RWPE1 (cell line): ENCODE results near the gene CAMK2D.

Experiments
- CTCF ChIA-PET: fragments of 350-600 bp; sonication (Branson Sonifier 250); formaldehyde crosslinking; extraction: SDS; loops from one replicate; lab custom pipeline; 2021; lab: Yijun Ruan, JAX
- POLR2A ChIA-PET: fragments of 400-600 bp; formaldehyde crosslinking; extraction: SDS; loops from one replicate; lab custom pipeline; 2020; ENCODE audit warnings: antibody characterized with exemption; ENCODE audit not compliant: low non-redundant PET; lab: Yijun Ruan, JAX
- DNase-seq: peaks from one replicate; pipeline ENCODE4 v3.0.0; 2012; ENCODE audit warnings: low spot score
- H3K27ac ChIP-seq: fragments of 450-650 bp; 2 replicates; pipeline ENCODE4 v1.5.1; 2017
- CTCF ChIP-seq: fragments of 450-650 bp; conservative IDR thresholded peaks from 2 replicates; pipeline ENCODE4 v1.5.1; 2017; ENCODE audit warnings: low read depth, mild to moderate bottlenecking

The CAMK2D gene

DNA sequence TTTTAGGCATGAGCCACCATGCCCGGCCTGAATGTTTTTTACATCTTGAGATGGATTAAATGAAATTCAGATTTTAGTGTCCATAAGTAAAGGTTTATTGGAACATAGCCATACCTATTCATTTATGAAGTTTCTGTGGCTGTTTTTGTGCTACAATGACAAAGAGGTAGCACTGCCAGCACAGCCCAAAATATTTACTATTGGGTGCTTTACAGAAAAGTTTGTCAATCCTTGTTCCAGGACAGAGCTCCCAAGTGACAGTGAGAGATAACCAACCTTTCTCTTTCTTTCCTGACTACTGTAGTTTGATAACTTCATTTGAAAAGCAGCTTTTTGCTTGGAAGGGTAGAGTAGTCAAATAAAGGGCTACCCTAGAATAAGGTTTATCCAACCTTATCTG is 116.2 kb downstream of the CAMK2D start:
- H3K27ac ChIP-seq: no peak overlapping the region
- CTCF ChIA-PET: interaction anchor here (0.6 to 0.8 kb wide), 2 partner anchors 28 to 195 kb away, joined by 3 to 5 read pairs; no protein-coding TSS in a partner anchor
- DNase-seq: no peak
- POLR2A ChIA-PET: no interaction called here
- TF ChIP-seq CTCF: no peak

- ChIA-PET CTCF (interaction anchor here (0.6 to 0.8 kb wide), 2 partner anchors 28 to 194 kb away, joined by 3 to 5 read pairs; no protein-coding TSS in a partner anchor), POLR2A (no interaction called here)
- TF ChIP-seq CTCF: no peak
- no peak overlapping the region for H3K27ac ChIP-seq
- DNase-seq: no peak
Measured at GRCh38 chr4:113644398-113644797, 117.1 kb downstream of the CAMK2D start.

GRCh38 chr4:113643505-113643904 is 118.0 kb downstream of the CAMK2D start:
- H3K27ac ChIP-seq: no peak overlapping the region
- ChIA-PET CTCF (interaction anchor here (0.5 kb wide), 1 partner anchor 21 kb away, joined by 4 read pairs; no protein-coding TSS in a partner anchor), POLR2A (no interaction called here)
- DNase-seq: no peak
- no peak for TF ChIP-seq CTCF

DNA sequence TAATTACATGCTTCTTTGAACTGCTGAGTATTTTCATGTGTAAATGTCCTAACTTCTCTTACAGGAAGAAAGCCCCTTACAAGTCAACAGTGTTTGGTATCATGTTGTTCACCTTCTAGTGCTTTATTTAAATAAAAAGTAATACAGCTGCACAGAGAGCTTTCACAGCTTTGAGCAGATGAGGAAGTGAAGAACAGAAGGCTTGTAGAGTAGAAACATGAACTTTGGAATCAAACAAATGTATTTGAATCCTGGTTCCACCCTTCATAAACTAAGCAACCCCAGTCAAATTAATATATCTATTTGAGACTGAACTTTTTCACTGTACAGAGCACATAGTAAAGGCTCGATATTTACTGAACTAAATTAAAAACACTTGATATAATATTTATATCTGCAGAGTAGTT is 120.5 kb downstream of the CAMK2D start:
- DNase-seq: no peak
- CTCF ChIA-PET: interaction anchor here (0.6 kb wide), 1 partner anchor 129 kb away, joined by 4 read pairs; no protein-coding TSS in a partner anchor
- POLR2A ChIA-PET: no interaction called here
- no peak for TF ChIP-seq CTCF
- H3K27ac ChIP-seq: no peak overlapping the region

DNA sequence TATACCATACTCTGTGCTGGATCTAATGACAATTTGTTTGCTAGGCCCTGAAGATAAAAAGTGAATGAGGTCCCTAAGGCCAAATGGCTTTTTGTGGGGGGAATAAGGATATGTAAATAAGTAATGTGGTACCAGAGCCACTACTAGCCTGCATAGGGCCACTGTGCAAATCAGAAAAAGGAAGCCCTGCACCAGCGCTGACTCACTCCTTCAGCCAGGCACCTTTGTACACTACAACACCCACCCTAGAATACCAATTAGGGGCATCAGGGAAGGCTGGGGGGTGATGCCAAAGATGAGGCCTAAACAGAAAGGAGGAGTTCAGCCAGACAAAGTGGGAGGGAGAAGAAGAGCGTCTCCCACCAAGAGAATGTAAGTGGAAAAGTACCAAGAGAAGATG is 122.2 kb downstream of the CAMK2D start:
- H3K27ac ChIP-seq: no peak overlapping the region
- CTCF ChIA-PET: no interaction called here
- no peak for TF ChIP-seq CTCF
- no peak for DNase-seq
- POLR2A ChIA-PET: no interaction called here

GRCh38 chr4:113638562-113638832 is 123.0 kb downstream of the CAMK2D start:
- no peak for DNase-seq
- ChIA-PET CTCF (no interaction called here), POLR2A (interaction anchor here (0.7 kb wide), 1 partner anchor 12 kb away, joined by 9 read pairs; no protein-coding TSS in a partner anchor)
- H3K27ac ChIP-seq: no peak overlapping the region
- TF ChIP-seq CTCF: no peak
